Nephron (organoid): ENCODE measurements around the gene RILPL1.

ENCODE experiments used
- H3K27ac Mint-ChIP-seq, 3 experiments: 2 replicates each; pipeline ENCODE4 v1.8.0; 2020; ENCODE audit warnings: mixed read lengths in 3 of 3, mild to moderate bottlenecking in 2 of 3, moderate library complexity in 1 of 3
- H3K27me3 Mint-ChIP-seq: 2 replicates; pipeline ENCODE4 v1.8.0; 2021; ENCODE audit warnings: low read depth, mild to moderate bottlenecking, moderate library complexity, mixed read lengths
- H3K36me3 Mint-ChIP-seq: 2 replicates; pipeline ENCODE4 v1.8.0; 2020; ENCODE audit warnings: low read depth, mixed read lengths
- H3K4me1 Mint-ChIP-seq: 2 replicates; pipeline ENCODE4 v1.8.0; 2020; ENCODE audit warnings: mixed read lengths
- H3K4me3 Mint-ChIP-seq, 3 experiments: 2 replicates each; pipeline ENCODE4 v1.8.0; 2020; ENCODE audit warnings: mild to moderate bottlenecking in 3 of 3, mixed read lengths in 3 of 3, moderate library complexity in 2 of 3
- H3K9me3 Mint-ChIP-seq: 2 replicates; pipeline ENCODE4 v1.8.0; 2020; ENCODE audit warnings: mixed read lengths
- CTCF ChIP-seq, 3 experiments: fragments of 200-600 bp; sonication (generic); IDR thresholded peaks; one replicate each; pipeline ENCODE4 v1.5.0; 2021; ENCODE audit warnings: antibody characterized with exemption in 3 of 3; ENCODE audit not compliant: unreplicated experiment in 3 of 3

The RILPL1 gene

GRCh38 chr12:123428591-123428990 is 104.9 kb downstream of the RILPL1 start:
- Mint-ChIP-seq H3K27ac (no peak overlapping the region), H3K4me3 (no peak overlapping the region), H3K4me1 (peaks cover 4% of the 10 kb centered on the region), H3K9me3 (no peaks in the 10 kb centered on the region), H3K36me3 (peaks cover 16% of the 10 kb centered on the region), H3K27me3 (no peaks in the 10 kb centered on the region)
- TF ChIP-seq CTCF (IDR thresholded peaks at IDR 0.05; ENCODE audit: unreplicated experiment in 3 of 3), result no peak

- H3K36me3 Mint-ChIP-seq, result peaks cover 22% of the 10 kb centered on the region
- no peak overlapping the region for H3K27ac Mint-ChIP-seq
- H3K27me3 Mint-ChIP-seq, result no peaks in the 10 kb centered on the region
- no peaks in the 10 kb centered on the region for H3K4me1 Mint-ChIP-seq
- TF ChIP-seq CTCF (IDR thresholded peaks at IDR 0.05; ENCODE audit: unreplicated experiment in 3 of 3), result no peak
- H3K4me3 Mint-ChIP-seq, result no peak overlapping the region
- H3K9me3 Mint-ChIP-seq, result no peaks in the 10 kb centered on the region
These were observed 106.3 kb downstream of the RILPL1 start for GRCh38 chr12:123427036-123427769.

GRCh38 chr12:123421314-123421713 is 112.2 kb downstream of the RILPL1 start:
- Mint-ChIP-seq H3K27ac (no peak overlapping the region), H3K9me3 (no peaks in the 10 kb centered on the region), H3K4me1 (no peaks in the 10 kb centered on the region), H3K36me3 (peaks cover 11% of the 10 kb centered on the region), H3K27me3 (no peaks in the 10 kb centered on the region), H3K4me3 (no peak overlapping the region)
- TF ChIP-seq CTCF (IDR thresholded peaks at IDR 0.05; ENCODE audit: unreplicated experiment in 3 of 3), result no peak
